Activated CD8-positive, alpha-beta T cell treated with anti-CD3 and anti-CD28 coated beads for 36 hours (primary cell): ENCODE measurements around the gene CALHM1. TPM values are rescaled to one million over a fixed set of nuclear protein-coding genes. Genes with fewer than 3 reads are reported as not detected.
A peak's percentile ranks its signal among the peaks of the same experiment; 100 is the strongest.

ENCODE experiments used
- ATAC-seq: fragments of 200-7000 bp; cut with Tn5 transposase; one replicate; pipeline ENCODE4 v1.10.0; 2021; ENCODE audit warnings: mild to moderate bottlenecking, moderate library complexity
- CTCF ChIA-PET: fragments of 350-600 bp; sonication (Branson Sonifier 250); formaldehyde crosslinking; loops from one replicate; lab custom pipeline; 2021; ENCODE audit warnings: antibody characterized with exemption; lab: Charles Lee
- POLR2A ChIA-PET: fragments of 350-600 bp; sonication (Branson Sonifier 250); formaldehyde crosslinking; loops from one replicate; lab custom pipeline; 2021; ENCODE audit warnings: antibody characterized with exemption; lab: Charles Lee
- DNase-seq: peaks from one replicate; pipeline ENCODE4 v3.0.0-alpha.2; 2020
- H3K27ac Mint-ChIP-seq: one replicate; pipeline ENCODE4 v1.8.0; 2021; ENCODE audit warnings: mild to moderate bottlenecking, mixed read lengths
- H3K27me3 Mint-ChIP-seq: one replicate; pipeline ENCODE4 v1.8.0; 2021; ENCODE audit warnings: mixed read lengths
- H3K36me3 Mint-ChIP-seq: one replicate; pipeline ENCODE4 v1.8.0; 2021; ENCODE audit warnings: low read depth, mixed read lengths
- H3K4me1 Mint-ChIP-seq: one replicate; pipeline ENCODE4 v1.8.0; 2021; ENCODE audit warnings: low read depth, mixed read lengths
- H3K4me3 Mint-ChIP-seq: one replicate; pipeline ENCODE4 v1.8.0; 2021; ENCODE audit warnings: mild to moderate bottlenecking, moderate library complexity, mixed read lengths
- H3K9me3 Mint-ChIP-seq: one replicate; pipeline ENCODE4 v1.8.0; 2021; ENCODE audit warnings: mixed read lengths
- CTCF ChIP-seq: fragments of 200-600 bp; IDR thresholded peaks from one replicate; pipeline ENCODE4 v1.8.0; 2022; ENCODE audit warnings: antibody characterized with exemption, mild to moderate bottlenecking
- intact Hi-C: fragments of 100-400 bp; cut with micrococcal nuclease; formaldehyde crosslinking; loops from one replicate; pipeline ENCODE4 v1.10.0; 2022
- total RNA-seq, 2 experiments: library from RNA; stranded (reverse); gene quantifications; one replicate each; pipeline ENCODE4 v1.2.3, GENCODE V29; 2021

The CALHM1 gene
- total RNA-seq, 2 experiments from 2014 or later: not detected

GRCh38 chr10:103493362-103493915 is 34.7 kb upstream of the CALHM1 start, which contains the start of gene NEURL1:
Gene NEURL1, plus strand, starts transcription at chr10:103493705. Its CDS starts 683 bp downstream, at chr10:103494388.
- intact Hi-C loops: no loop called here
- Mint-ChIP-seq H3K27ac (no peak within 1 kb of the TSS), H3K4me1 (peaks cover 27% of the 10 kb centered on the region), H3K36me3 (no peaks in the 10 kb centered on the region), H3K4me3 (peak within 1 kb of the TSS; percentile 72), H3K9me3 (no peaks in the 10 kb centered on the region), H3K27me3 (peaks cover 41% of the 10 kb centered on the region)
- TF ChIP-seq CTCF: no peak
- CTCF ChIA-PET: interaction anchor here (0.9 to 5.7 kb wide), 14 partner anchors 8 to 592 kb away, joined by 3 to 26 read pairs (median 4); no protein-coding TSS in a partner anchor
- POLR2A ChIA-PET: interaction anchor here (0.7 to 1.6 kb wide), 4 partner anchors 9 to 43 kb away, joined by 3 to 4 read pairs (median 3); no protein-coding TSS in a partner anchor
- ATAC-seq (no peak), DNase-seq (peak; percentile 47)

GRCh38 chr10:103492655-103493261 is 34.1 kb upstream of the CALHM1 start:
- ATAC-seq: no peak

GRCh38 chr10:103491729-103492364 is 33.1 kb upstream of the CALHM1 start:
- POLR2A ChIA-PET: interaction anchor here (1.0 to 1.7 kb wide), 6 partner anchors 11 to 42 kb away, joined by 3 to 4 read pairs (median 3); no protein-coding TSS in a partner anchor
- Mint-ChIP-seq H3K4me1 (peaks cover 27% of the 10 kb centered on the region), H3K36me3 (no peaks in the 10 kb centered on the region), H3K9me3 (no peaks in the 10 kb centered on the region), H3K4me3 (no peak overlapping the region), H3K27me3 (peaks cover 34% of the 10 kb centered on the region), H3K27ac (no peak overlapping the region)
- intact Hi-C loops: no loop called here
- DNase-seq (no peak), ATAC-seq (no peak)
- CTCF ChIA-PET: interaction anchor here (1.4 to 5.7 kb wide), 9 partner anchors 9 to 194 kb away, joined by 4 to 26 read pairs (median 6); no protein-coding TSS in a partner anchor
- no peak for TF ChIP-seq CTCF

More at GRCh38 chr10:103492655-103493261, 34.1 kb upstream of the CALHM1 start:
- Mint-ChIP-seq H3K4me1 (peaks cover 27% of the 10 kb centered on the region), H3K36me3 (no peaks in the 10 kb centered on the region), H3K4me3 (peak overlapping the region; percentile 72), H3K27ac (no peak overlapping the region), H3K9me3 (no peaks in the 10 kb centered on the region), H3K27me3 (peaks cover 41% of the 10 kb centered on the region)
- DNase-seq: no peak
- intact Hi-C loops: no loop called here
- TF ChIP-seq CTCF: no peak
- ChIA-PET CTCF (interaction anchor here (0.9 to 5.7 kb wide), 13 partner anchors 9 to 591 kb away, joined by 3 to 26 read pairs (median 5); no protein-coding TSS in a partner anchor), POLR2A (interaction anchor here (0.7 to 1.6 kb wide), 5 partner anchors 10 to 43 kb away, joined by 3 read pairs; no protein-coding TSS in a partner anchor)

DNA sequence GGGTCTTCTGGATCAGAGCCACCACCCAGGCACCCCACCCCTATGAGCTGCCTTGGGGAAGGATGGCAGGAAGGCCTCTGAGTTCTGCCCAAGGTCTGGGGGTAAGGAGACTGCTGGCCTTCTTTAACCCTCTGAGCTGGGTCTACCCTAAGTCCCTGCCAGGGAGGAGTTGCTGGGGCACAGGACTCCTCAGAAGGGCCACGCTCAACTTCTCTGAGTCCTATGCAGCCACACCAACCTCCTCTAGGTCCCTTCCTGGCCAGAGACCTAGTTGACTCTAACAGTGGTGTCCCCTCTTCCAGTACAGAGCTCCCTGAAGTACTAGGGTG is 32.2 kb upstream of the CALHM1 start:
- intact Hi-C loops: no loop called here
- no peaks in the 10 kb centered on the region for H3K9me3 Mint-ChIP-seq
- CTCF ChIA-PET: interaction anchor here (0.5 to 5.7 kb wide), 11 partner anchors 8 to 195 kb away, joined by 3 to 26 read pairs (median 4); no protein-coding TSS in a partner anchor
- no peak overlapping the region for H3K4me3 Mint-ChIP-seq
- H3K27me3 Mint-ChIP-seq: peaks cover 33% of the 10 kb centered on the region
- no peaks in the 10 kb centered on the region for H3K36me3 Mint-ChIP-seq
- DNase-seq (no peak), ATAC-seq (peak; percentile 31)
- POLR2A ChIA-PET: interaction anchor here (0.6 to 1.7 kb wide), 7 partner anchors 10 to 155 kb away, joined by 3 to 5 read pairs (median 3); partner anchors contain the start of genes ATP5MK and PDCD11
- H3K4me1 Mint-ChIP-seq: peaks cover 27% of the 10 kb centered on the region
- H3K27ac Mint-ChIP-seq: no peak overlapping the region
- TF ChIP-seq CTCF: no peak
